KMS-11 (cell line): ENCODE measurements around the gene PLBD2.

Experiments
- H2AFZ ChIP-seq: fragments of 200-600 bp; sonication (generic); 2 replicates; pipeline ENCODE4 v1.6.1; 2016; ENCODE audit warnings: antibody characterized with exemption, mixed run types, low read depth
- H3K27ac ChIP-seq: fragments of 200-600 bp; sonication (generic); 2 replicates; pipeline ENCODE4 v1.6.1; 2016; ENCODE audit warnings: mild to moderate bottlenecking, mixed run types
- H3K27me3 ChIP-seq: fragments of 200-600 bp; sonication (generic); 2 replicates; pipeline ENCODE4 v1.6.1; 2017; ENCODE audit warnings: mild to moderate bottlenecking, low read depth, mixed run types, moderate library complexity; ENCODE audit not compliant: insufficient read depth
- H3K36me3 ChIP-seq: fragments of 200-600 bp; sonication (generic); 2 replicates; pipeline ENCODE4 v1.6.1; 2017; ENCODE audit warnings: mild to moderate bottlenecking, mixed run types; ENCODE audit not compliant: insufficient read depth
- H3K4me1 ChIP-seq: fragments of 200-600 bp; sonication (generic); 2 replicates; pipeline ENCODE4 v1.6.1; 2016; ENCODE audit warnings: mild to moderate bottlenecking, low read depth, mixed run types; ENCODE audit not compliant: poor library complexity, severe bottlenecking
- H3K4me2 ChIP-seq: fragments of 200-600 bp; sonication (generic); 2 replicates; pipeline ENCODE4 v1.7.0; 2016; ENCODE audit warnings: mild to moderate bottlenecking, mixed run types
- H3K4me3 ChIP-seq: fragments of 200-600 bp; sonication (generic); IDR thresholded peaks from 2 replicates; pipeline ENCODE4 v1.6.1; 2017; ENCODE audit warnings: low read depth, low read length, mixed read lengths; ENCODE audit not compliant: insufficient read depth
- H3K79me2 ChIP-seq: fragments of 200-600 bp; sonication (generic); 2 replicates; pipeline ENCODE4 v1.6.1; 2016; ENCODE audit warnings: low read depth, mixed run types; ENCODE audit not compliant: insufficient read depth
- H3K9ac ChIP-seq: fragments of 200-600 bp; sonication (generic); 2 replicates; pipeline ENCODE4 v1.6.1; 2016; ENCODE audit warnings: mild to moderate bottlenecking, mixed run types
- H4K20me1 ChIP-seq: fragments of 200-600 bp; sonication (generic); 2 replicates; pipeline ENCODE4 v1.6.1; 2016; ENCODE audit warnings: mild to moderate bottlenecking, mixed run types; ENCODE audit not compliant: insufficient read depth
- CTCF ChIP-seq: fragments of 200-600 bp; sonication (generic); conservative IDR thresholded peaks from 2 replicates; pipeline ENCODE4 v1.6.1; 2017; ENCODE audit warnings: low read depth, mild to moderate bottlenecking, antibody characterized with exemption, low read length, moderate library complexity, mixed read lengths

The PLBD2 gene

GRCh38 chr12:113345318-113345717 is 13.1 kb upstream of the PLBD2 start:
- Histone ChIP-seq H3K36me3 (no peaks in the 10 kb centered on the region), H3K9ac (no peak overlapping the region), H3K4me2 (no peak overlapping the region), H4K20me1 (no peaks in the 10 kb centered on the region), H3K4me1 (no peaks in the 10 kb centered on the region), H3K27ac (no peak overlapping the region), H2AFZ (no peak overlapping the region), H3K79me2 (no peaks in the 10 kb centered on the region), H3K27me3 (no peaks in the 10 kb centered on the region), H3K4me3 (no peak overlapping the region)
- TF ChIP-seq CTCF: no peak

GRCh38 chr12:113346353-113346752 is 12.0 kb upstream of the PLBD2 start:
- H4K20me1 ChIP-seq: no peaks in the 10 kb centered on the region
- no peak overlapping the region for H3K27ac ChIP-seq
- no peak overlapping the region for H3K4me2 ChIP-seq
- H2AFZ ChIP-seq: no peak overlapping the region
- H3K36me3 ChIP-seq: no peaks in the 10 kb centered on the region
- no peak for TF ChIP-seq CTCF
- H3K79me2 ChIP-seq: no peaks in the 10 kb centered on the region
- no peak overlapping the region for H3K4me3 ChIP-seq
- H3K27me3 ChIP-seq: no peaks in the 10 kb centered on the region
- no peak overlapping the region for H3K9ac ChIP-seq
- no peaks in the 10 kb centered on the region for H3K4me1 ChIP-seq

GRCh38 chr12:113347107-113347506 is 11.3 kb upstream of the PLBD2 start:
- TF ChIP-seq CTCF: no peak
- Histone ChIP-seq H3K36me3 (no peaks in the 10 kb centered on the region), H4K20me1 (no peaks in the 10 kb centered on the region)

GRCh38 chr12:113347892-113348291 is 10.5 kb upstream of the PLBD2 start:
- no peak for TF ChIP-seq CTCF
- Histone ChIP-seq H2AFZ (no peak overlapping the region), H3K36me3 (no peaks in the 10 kb centered on the region)

More at GRCh38 chr12:113347107-113347506, 11.3 kb upstream of the PLBD2 start:
- no peak overlapping the region for H3K27ac ChIP-seq
- H3K27me3 ChIP-seq: no peaks in the 10 kb centered on the region
- H3K9ac ChIP-seq: no peak overlapping the region
- no peaks in the 10 kb centered on the region for H3K4me1 ChIP-seq
- H3K4me2 ChIP-seq: no peak overlapping the region
- no peak overlapping the region for H2AFZ ChIP-seq
- H3K4me3 ChIP-seq: no peak overlapping the region
- H3K79me2 ChIP-seq: no peaks in the 10 kb centered on the region

More at GRCh38 chr12:113347892-113348291, 10.5 kb upstream of the PLBD2 start:
- Histone ChIP-seq H3K9ac (no peak overlapping the region), H3K27me3 (no peaks in the 10 kb centered on the region), H3K27ac (no peak overlapping the region), H3K4me1 (no peaks in the 10 kb centered on the region), H4K20me1 (no peaks in the 10 kb centered on the region), H3K79me2 (no peaks in the 10 kb centered on the region), H3K4me2 (no peak overlapping the region), H3K4me3 (no peak overlapping the region)
